HepG2 (cell line): Measurements from ENCODE around the gene TMEM196.

Source experiments
- CBFB ChIP-seq: sonication (generic); formaldehyde crosslinking; IDR thresholded peaks from 2 replicates; pipeline ENCODE4 v1.4.0; 2020; ENCODE audit warnings: missing genetic modification reagents
- CEBPB ChIP-seq: IDR thresholded peaks from 2 replicates; pipeline ENCODE4 v1.6.1; 2011; ENCODE audit warnings: low read depth, low read length, improper control_type of control experiment, borderline replicate concordance
- MYC ChIP-seq: sonication (generic); formaldehyde crosslinking; IDR thresholded peaks from 2 replicates; pipeline ENCODE4 v1.9.0; 2021; ENCODE audit warnings: missing genetic modification reagents, borderline replicate concordance
- POLR2A ChIP-seq, 2 experiments: IDR thresholded peaks; 2 replicates each; pipeline ENCODE4 v1.6.1; 2011; ENCODE audit warnings: low read depth in 2 of 2, low read length in 2 of 2, mild to moderate bottlenecking in 1 of 2, moderate library complexity in 1 of 2; ENCODE audit not compliant: insufficient read depth in 1 of 2
- PRDM15 ChIP-seq: sonication (generic); formaldehyde crosslinking; IDR thresholded peaks from 2 replicates; pipeline ENCODE4 v1.4.0; 2020; ENCODE audit warnings: missing genetic modification reagents
- ZNF282 ChIP-seq: fragments of 450-650 bp; IDR thresholded peaks from 2 replicates; pipeline ENCODE4 v1.6.1; 2018; ENCODE audit not compliant: partially characterized antibody

- TF ChIP-seq CBFB (CRISPR knock-in tag), result no peak
- no peak for TF ChIP-seq ZNF282
- no peak for TF ChIP-seq PRDM15 (CRISPR knock-in tag)
- no peak for TF ChIP-seq CEBPB
- TF ChIP-seq POLR2A (IDR thresholded peaks at IDR 0.05; ENCODE audit: insufficient read depth in 1 of 2, low read depth in 2 of 2, low read length in 2 of 2), result no peak
- TF ChIP-seq MYC (CRISPR knock-in tag), result no peak
Observed at GRCh38 chr7:19783541-19783940, 10.1 kb upstream of the TMEM196 start.
